Inflammatory macrophage treated with lipopolysaccharide for 1 hour (primary cell): ENCODE data around the gene MUC2.

Source experiments
- DNase-seq, 2 donors: peaks; one replicate each; pipeline ENCODE4 v3.0.0-alpha.2; 2020 to 2022

Gene MUC2

GRCh38 chr11:1052133-1053011, 22.3 kb upstream of the MUC2 start:
- DNase-seq, result no peak

- no peak for DNase-seq
Measured at GRCh38 chr11:1053121-1053901, 21.4 kb upstream of the MUC2 start.

GRCh38 chr11:1054143-1055108, 20.2 kb upstream of the MUC2 start:
- DNase-seq, result no peak

- DNase-seq, result no peak
Measured at GRCh38 chr11:1055109-1055703, 19.5 kb upstream of the MUC2 start.

- no peak for DNase-seq
Measured at GRCh38 chr11:1055990-1056771, 18.5 kb upstream of the MUC2 start.

- DNase-seq, result no peak
Measured at GRCh38 chr11:1057806-1058205, 16.9 kb upstream of the MUC2 start.

GRCh38 chr11:1059759-1060158, 14.9 kb upstream of the MUC2 start:
- DNase-seq, result no peak

GRCh38 chr11:1060410-1060809, 14.3 kb upstream of the MUC2 start:
- no peak for DNase-seq

- no peak for DNase-seq
Measured at GRCh38 chr11:1060852-1061616, 13.6 kb upstream of the MUC2 start.

- DNase-seq, result no peak
Measured at GRCh38 chr11:1062075-1062820, 12.4 kb upstream of the MUC2 start.

- DNase-seq, result peak; percentile 21 to 82
Measured at GRCh38 chr11:1064167-1064566, 10.5 kb upstream of the MUC2 start.

- no peak for DNase-seq
Measured at GRCh38 chr11:1067812-1068496, 6.7 kb upstream of the MUC2 start.

- no peak for DNase-seq
Measured at GRCh38 chr11:1069740-1070139, 4.9 kb upstream of the MUC2 start.

- DNase-seq, result no peak
Measured at GRCh38 chr11:1070594-1071462, 3.8 kb upstream of the MUC2 start.

GRCh38 chr11:1071571-1072115, 3.0 kb upstream of the MUC2 start:
- no peak for DNase-seq

- no peak for DNase-seq
Measured at GRCh38 chr11:1072116-1072820, 2.4 kb upstream of the MUC2 start.

- no peak for DNase-seq
Measured at GRCh38 chr11:1072821-1073231, 1.8 kb upstream of the MUC2 start.
